K562 (cell line): Measurements from ENCODE around the gene OR52K1. TPM values are rescaled to one million over a fixed set of nuclear protein-coding genes. Genes with fewer than 3 reads are reported as not detected.

Experiments used
- ATAC-seq: fragments of 200-7000 bp; cut with Tn5 transposase; 3 replicates; pipeline ENCODE4 v1.9.1; 2020; ENCODE audit warnings: moderate library complexity
- BruUV-seq: library from RNA; stranded (reverse); fragments of 400-500 nt; replicated peaks from 2 replicates; lab custom pipeline; 2021; lab: Mats Ljungman, UMichigan
- CTCF ChIA-PET: fragments of 300-600 bp; formaldehyde crosslinking; extraction: SDS; loops from one replicate; lab custom pipeline; 2021; ENCODE audit warnings: low intra/inter-chr PET ratio; lab: Yijun Ruan, JAX
- POLR2A ChIA-PET: fragments of 300-600, 350-650 bp; sonication (Branson Sonifier 250); formaldehyde crosslinking; extraction: SDS; loops from one replicate; lab custom pipeline; 2021; ENCODE audit warnings: antibody characterized with exemption, inconsistent platforms; lab: Yijun Ruan, JAX
- DNase-seq, 4 experiments: peaks; one replicate each; pipeline versions ENCODE4 v3.0.0 to v3.0.0-alpha.2; 2011 to 2018; ENCODE audit warnings: low spot score in 3 of 4, mixed read lengths in 3 of 4; ENCODE audit errors: extremely low read depth in 1 of 4
- FAIRE-seq: peaks from 2 replicates; lab custom pipeline; 2011; peaks lifted over from hg19 to GRCh38; lab: Jason Lieb, UNC
- H2AFZ ChIP-seq: 2 replicates; pipeline ENCODE4 v1.6.0; 2011; ENCODE audit warnings: low read depth, low read length, control low read depth, inconsistent platforms
- H3K27ac ChIP-seq: fragments of 200-600 bp; 3 replicates; pipeline ENCODE4 v1.8.0; 2011; ENCODE audit warnings: low read depth, mild to moderate bottlenecking, control low read depth, inconsistent platforms, low read length, moderate library complexity, mixed read lengths; ENCODE audit errors: extremely low read depth
- H3K27me3 ChIP-seq, 2 experiments: fragments of 300-600 bp in 1 of 2; 2 replicates in 1 of 2; 3 replicates in 1 of 2; pipeline versions ENCODE4 v1.6.0 to v1.8.0; 2011; ENCODE audit warnings: inconsistent platforms in 2 of 2, low read length in 2 of 2, mild to moderate bottlenecking in 1 of 2, mixed read lengths in 1 of 2, moderate library complexity in 1 of 2; ENCODE audit not compliant: control insufficient read depth in 2 of 2, insufficient read depth in 2 of 2
- H3K36me3 ChIP-seq: fragments of 300-600 bp; 3 replicates; pipeline ENCODE4 v1.8.0; 2011; ENCODE audit warnings: mild to moderate bottlenecking, low read length, inconsistent platforms; ENCODE audit not compliant: control insufficient read depth, insufficient read depth
- H3K4me1 ChIP-seq, 2 experiments: fragments of 200-600 bp in 1 of 2; replicated peaks in 1 of 2; 2 replicates in 1 of 2; 3 replicates in 1 of 2; pipeline versions ENCODE4 v1.5.1 to v1.8.0; 2011; ENCODE audit warnings: inconsistent platforms in 2 of 2, low read length in 2 of 2, mild to moderate bottlenecking in 1 of 2, mixed read lengths in 1 of 2, moderate library complexity in 1 of 2; ENCODE audit not compliant: control insufficient read depth in 2 of 2, insufficient read depth in 2 of 2
- H3K4me2 ChIP-seq: 2 replicates; pipeline ENCODE4 v1.6.1; 2011; ENCODE audit warnings: low read length, control low read depth, inconsistent platforms, mixed read lengths; ENCODE audit not compliant: insufficient read depth
- H3K4me3 ChIP-seq: fragments of 200-600 bp; sonication (generic), shearing (Covaris generic); 2 replicates; pipeline ENCODE4 v1.5.1; 2016; ENCODE audit warnings: control low read depth, inconsistent platforms
- H3K79me2 ChIP-seq: fragments of 200-600 bp; 3 replicates; pipeline ENCODE4 v1.8.0; 2011; ENCODE audit warnings: low read length, inconsistent platforms; ENCODE audit not compliant: control insufficient read depth, insufficient read depth
- H3K9ac ChIP-seq, 2 experiments: 2 replicates each; pipeline versions ENCODE4 v1.6.0 to v1.6.1; 2011; ENCODE audit warnings: low read depth in 2 of 2, low read length in 2 of 2, control low read depth in 1 of 2, inconsistent platforms in 1 of 2, mild to moderate bottlenecking in 1 of 2, mixed read lengths in 1 of 2; ENCODE audit not compliant: insufficient read depth in 1 of 2
- H3K9me1 ChIP-seq: one replicate; pipeline ENCODE4 v1.6.0; 2011; ENCODE audit warnings: inconsistent platforms, mild to moderate bottlenecking, low read length, moderate library complexity; ENCODE audit not compliant: control insufficient read depth, insufficient read depth
- H3K9me3 ChIP-seq: replicated peaks from 2 replicates; pipeline ENCODE4 v1.5.1; 2011; ENCODE audit warnings: low read depth, low read length, inconsistent platforms; ENCODE audit not compliant: control insufficient read depth, insufficient read depth
- H4K20me1 ChIP-seq: replicated peaks from 2 replicates; pipeline ENCODE4 v1.6.1; 2011; ENCODE audit warnings: low read length, inconsistent platforms, mixed read lengths; ENCODE audit not compliant: control insufficient read depth, insufficient read depth
- CHAMP1 ChIP-seq: fragments of 450-650 bp; IDR thresholded peaks from 2 replicates; pipeline ENCODE4 v1.6.1; 2016; ENCODE audit warnings: mild to moderate bottlenecking
- GTF2E2 ChIP-seq: fragments of 200-800 bp; sonication (Bioruptor generic); IDR thresholded peaks from 2 replicates; pipeline ENCODE4 v1.6.1; 2016; ENCODE audit warnings: missing genetic modification characterization, missing compliant biosample characterization
- HMGXB4 ChIP-seq: sonication (generic); formaldehyde crosslinking; IDR thresholded peaks from 2 replicates; pipeline ENCODE4 v1.8.1; 2023; ENCODE audit warnings: mild to moderate bottlenecking, missing genetic modification reagents
- KDM2B ChIP-seq: fragments of 250-450 bp; sonication (Bioruptor Pico); IDR thresholded peaks from 2 replicates; pipeline ENCODE4 v1.8.0; 2021; ENCODE audit warnings: mild to moderate bottlenecking, moderate library complexity
- MEIS2 ChIP-seq: fragments of 450-650 bp; IDR thresholded peaks from 2 replicates; pipeline ENCODE4 v1.6.1; 2014; ENCODE audit warnings: mild to moderate bottlenecking; ENCODE audit not compliant: partially characterized antibody
- ZNF395 ChIP-seq: fragments of 200-800 bp; sonication (Bioruptor generic); IDR thresholded peaks from 2 replicates; pipeline ENCODE4 v1.6.1; 2017; ENCODE audit warnings: missing genetic modification characterization, missing compliant biosample characterization
- ZNF449 ChIP-seq: fragments of 250-450 bp; sonication (Bioruptor Pico); IDR thresholded peaks from 2 replicates; pipeline ENCODE4 v1.8.0; 2022; ENCODE audit warnings: moderate library complexity, mild to moderate bottlenecking, inconsistent platforms
- WGBS: fragments of 100-300 bp; shearing (Covaris generic); methylation state at CpG from one replicate; pipeline ENCODE4 v1.1.6; 2016; ENCODE audit warnings: low coverage, mixed read lengths; ENCODE audit not compliant: insufficient coverage; ENCODE audit errors: missing lambda C conversion rate; 5-methylcytosine and 5-hydroxymethylcytosine counted together
- in situ Hi-C: fragments of 300-500 bp; cut with MboI; formaldehyde crosslinking; loops from 4 replicates; pipeline ENCODE4 v1.15.0; 2018; ENCODE audit warnings: inconsistent platforms, mixed read lengths
- intact Hi-C: fragments of 100-400 bp; cut with micrococcal nuclease; formaldehyde crosslinking; loops from 2 replicates; pipeline ENCODE4 v1.14.2; 2022
- polyA plus RNA-seq, 8 experiments: library from polyadenylated mRNA; depleted of rRNA in 4 of 8; stranded (reverse) in 5 of 8; unstranded in 3 of 8; fragments of >200 nt; fragmentation: Nextera tagmentation in 2 of 8; fragmentation: Illumina TruSeq in 1 of 8; extraction: Ambion mirVana in 2 of 8; extraction: Trizol in 1 of 8; gene quantifications; 2 replicates each; pipeline versions ENCODE4 v1.2.1 to v1.2.3, GENCODE V29; 2011 to 2014; ENCODE audit warnings: inconsistent platforms in 1 of 8, missing spikeins in 1 of 8
- total RNA-seq, 7 experiments: library from RNA; depleted of rRNA in 6 of 7; stranded (reverse); fragments of >200 nt in 6 of 7; fragmentation: Illumina TruSeq in 2 of 7; extraction: Trizol in 2 of 7; gene quantifications; 2 replicates each; pipeline versions ENCODE4 v1.2.1 to v1.2.3, GENCODE V29; 2011 to 2021; ENCODE audit warnings: low replicate concordance in 1 of 7

OR52K1 gene
- total and polyA plus RNA-seq, 9 of the 15 experiments (the other 6 are each of a cell fraction or from before 2014, with no cell fraction given): not detected

- Histone ChIP-seq H3K9me1 (no peaks in the 10 kb centered on the region), H2AFZ (no peak overlapping the region), H3K9me3 (no peaks in the 10 kb centered on the region), H3K9ac (no peak overlapping the region), H3K4me1 (no peaks in the 10 kb centered on the region), H3K4me2 (no peak overlapping the region), H4K20me1 (no peaks in the 10 kb centered on the region), H3K4me3 (no peak overlapping the region), H3K79me2 (no peaks in the 10 kb centered on the region), H3K27me3 (peaks cover 0 to 3% of the 10 kb centered on the region in 2 experiments; a peak in 1 of 5 replicates), H3K36me3 (no peaks in the 10 kb centered on the region), H3K27ac (no peak overlapping the region)
- ChIA-PET POLR2A (no interaction called here), CTCF (no interaction called here)
- DNase-seq: no peak
- TF ChIP-seq HMGXB4 (CRISPR knock-in tag): no peak
- peak; percentile 28 for TF ChIP-seq MEIS2
- WGBS: 0% methylated on average over 1 of the region's 1 CpG
- intact Hi-C loops (no loop called here), in situ Hi-C loops (no loop called here)
- no peak for FAIRE-seq
- BruUV-seq: no TSS peak
- ATAC-seq: no peak
These were observed 17.0 kb upstream of the OR52K1 start for GRCh38 chr11:4465407-4465806.

- no peaks in the 10 kb centered on the region for H4K20me1 ChIP-seq
- intact Hi-C loops: no loop called here
- ATAC-seq: no peak
- TF ChIP-seq KDM2B (CRISPR knock-in tag): no peak
- no peak for TF ChIP-seq ZNF395 (CRISPR knock-in tag)
- TF ChIP-seq ZNF449 (CRISPR knock-in tag): no peak
- TF ChIP-seq CHAMP1: no peak
- no peak for TF ChIP-seq GTF2E2
These were observed 16.1 kb upstream of the OR52K1 start for GRCh38 chr11:4466131-4466870.

More at GRCh38 chr11:4466131-4466870, 16.1 kb upstream of the OR52K1 start:
- Histone ChIP-seq H3K36me3 (no peaks in the 10 kb centered on the region), H3K4me2 (no peak overlapping the region), H3K4me1 (no peaks in the 10 kb centered on the region), H3K9ac (no peak overlapping the region), H3K9me3 (no peaks in the 10 kb centered on the region), H3K4me3 (no peak overlapping the region), H2AFZ (no peak overlapping the region), H3K9me1 (no peaks in the 10 kb centered on the region), H3K79me2 (no peaks in the 10 kb centered on the region), H3K27ac (no peak overlapping the region), H3K27me3 (peaks cover 0 to 4% of the 10 kb centered on the region in 2 experiments; a peak in 2 of 5 replicates)
- WGBS: 0% methylated on average over 5 of the region's 5 CpGs
- in situ Hi-C loops: no loop called here
- CTCF ChIA-PET: no interaction called here
- no peak for FAIRE-seq
- no TSS peak for BruUV-seq
- no peak for DNase-seq
- POLR2A ChIA-PET: no interaction called here
